Neural cell (in vitro differentiated cells): Measurements from ENCODE around the gene PKNOX1. TPM values are rescaled to one million over a fixed set of nuclear protein-coding genes. Genes with fewer than 3 reads are reported as not detected.

Experiments used
- H2AFZ ChIP-seq: fragments of 200-600, 300-800 bp; sonication (generic), shearing (Covaris generic); 2 replicates; pipeline ENCODE4 v1.6.0; 2014; ENCODE audit warnings: low read depth, mild to moderate bottlenecking, antibody characterized with exemption, low read length, moderate library complexity
- H3F3A ChIP-seq: fragments of 200-600 bp; shearing (Covaris generic); 2 replicates; pipeline ENCODE4 v1.6.1; 2016; ENCODE audit warnings: mild to moderate bottlenecking, moderate library complexity, mixed read lengths, antibody characterized with exemption, low read length; ENCODE audit not compliant: insufficient read depth, poor library complexity, severe bottlenecking
- H3K27ac ChIP-seq: fragments of 200-600, 300-800 bp; sonication (generic), shearing (Covaris generic); 2 replicates; pipeline ENCODE4 v1.5.1; 2014; ENCODE audit warnings: mild to moderate bottlenecking, low read length, moderate library complexity
- H3K27me3 ChIP-seq: fragments of 300-800, 200-600 bp; sonication (generic), shearing (Covaris generic); 2 replicates; pipeline ENCODE4 v1.6.0; 2014; ENCODE audit warnings: mild to moderate bottlenecking, low read depth, low read length, moderate library complexity; ENCODE audit not compliant: insufficient read depth
- H3K36me3 ChIP-seq: fragments of 300-800, 200-600 bp; sonication (generic), shearing (Covaris generic); 2 replicates; pipeline ENCODE4 v1.5.1; 2014; ENCODE audit warnings: mild to moderate bottlenecking, antibody characterized with exemption, low read length, moderate library complexity; ENCODE audit not compliant: insufficient read depth
- H3K4me2 ChIP-seq: fragments of 300-800, 200-600 bp; sonication (generic), shearing (Covaris generic); 2 replicates; pipeline ENCODE4 v1.6.0; 2014; ENCODE audit warnings: mild to moderate bottlenecking, low read length
- H3K4me3 ChIP-seq: fragments of 300-800, 200-600 bp; sonication (generic), shearing (Covaris generic); 2 replicates; pipeline ENCODE4 v1.5.1; 2014; ENCODE audit warnings: mild to moderate bottlenecking, low read length, moderate library complexity
- H3K79me2 ChIP-seq: fragments of 200-600 bp; shearing (Covaris generic); replicated peaks from 2 replicates; pipeline ENCODE4 v1.6.0; 2014; ENCODE audit warnings: mild to moderate bottlenecking, low read length, moderate library complexity; ENCODE audit not compliant: insufficient read depth
- H3K9ac ChIP-seq: fragments of 300-800, 200-600 bp; sonication (generic), shearing (Covaris generic); 2 replicates; pipeline ENCODE4 v1.6.1; 2016; ENCODE audit warnings: mild to moderate bottlenecking, low read length, mixed read lengths
- H3K9me2 ChIP-seq: fragments of 200-600 bp; shearing (Covaris generic); 2 replicates; pipeline ENCODE4 v1.6.1; 2016; ENCODE audit warnings: mild to moderate bottlenecking, low read length, mixed read lengths; ENCODE audit not compliant: insufficient read depth
- H3K9me3 ChIP-seq: fragments of 200-600, 300-800 bp; sonication (generic), shearing (Covaris generic); 2 replicates; pipeline ENCODE4 v1.6.1; 2016; ENCODE audit warnings: mild to moderate bottlenecking, mixed run types, low read length, moderate library complexity, mixed read lengths
- H4K20me1 ChIP-seq: fragments of 200-600 bp; shearing (Covaris generic); 2 replicates; pipeline ENCODE4 v1.6.1; 2016; ENCODE audit warnings: mild to moderate bottlenecking, mixed run types; ENCODE audit not compliant: insufficient read depth
- EP300 ChIP-seq: fragments of 450-650 bp; conservative IDR thresholded peaks from 2 replicates; pipeline ENCODE4 v1.6.1; 2014; ENCODE audit warnings: antibody characterized with exemption, mild to moderate bottlenecking, moderate library complexity; ENCODE audit not compliant: poor library complexity, severe bottlenecking
- EZH2 ChIP-seq: fragments of 200-600, 300-800 bp; shearing (Covaris generic), sonication (generic); IDR thresholded peaks from 2 replicates; pipeline ENCODE4 v1.6.1; 2014; ENCODE audit warnings: antibody characterized with exemption, low read length, borderline replicate concordance, mild to moderate bottlenecking; ENCODE audit not compliant: insufficient read depth, poor library complexity, severe bottlenecking
- MXI1 ChIP-seq: fragments of 450-650 bp; conservative IDR thresholded peaks from 2 replicates; pipeline ENCODE4 v1.6.1; 2014; ENCODE audit warnings: antibody characterized with exemption, mild to moderate bottlenecking; ENCODE audit not compliant: poor library complexity, severe bottlenecking
- POLR2AphosphoS5 ChIP-seq: IDR thresholded peaks from 2 replicates; pipeline ENCODE4 v1.6.1; 2012
- RAD21 ChIP-seq: fragments of 450-650 bp; conservative IDR thresholded peaks from 2 replicates; pipeline ENCODE4 v1.6.1; 2014; ENCODE audit warnings: antibody characterized with exemption, mild to moderate bottlenecking, moderate library complexity
- REST ChIP-seq: IDR thresholded peaks from 2 replicates; pipeline ENCODE4 v1.6.1; 2012; ENCODE audit warnings: borderline replicate concordance
- SMC3 ChIP-seq: fragments of 450-650 bp; conservative IDR thresholded peaks from 2 replicates; pipeline ENCODE4 v1.6.1; 2014; ENCODE audit warnings: antibody characterized with exemption, mild to moderate bottlenecking, moderate library complexity; ENCODE audit not compliant: poor library complexity
- TAF1 ChIP-seq: IDR thresholded peaks from 2 replicates; pipeline ENCODE4 v1.6.1; 2012; ENCODE audit warnings: low read depth
- polyA plus RNA-seq: library from polyadenylated mRNA; depleted of rRNA; stranded (reverse); fragments of >200 nt; gene quantifications from 2 replicates; pipeline ENCODE4 v1.2.3, GENCODE V29; 2014
- TF ChIP-seq, protein P1 (sequence below): fragments of 450-650 bp; IDR thresholded peaks from 2 replicates; pipeline ENCODE4 v1.5.1; 2014; ENCODE audit warnings: antibody characterized with exemption, mild to moderate bottlenecking, moderate library complexity; ENCODE audit not compliant: poor library complexity, severe bottlenecking

Gene PKNOX1
- polyA plus RNA-seq, 1 donor from 2014 or later = 6.9 TPM

GRCh38 chr21:43001316-43001715 lies 27.0 kb downstream of the PKNOX1 start:
- no peak overlapping the region for H3K9ac ChIP-seq
- H3K9me2 ChIP-seq = no peaks in the 10 kb centered on the region
- H4K20me1 ChIP-seq = no peaks in the 10 kb centered on the region
- H3K36me3 ChIP-seq = no peaks in the 10 kb centered on the region
- no peak overlapping the region for H3K4me2 ChIP-seq
- no peaks in the 10 kb centered on the region for H3K79me2 ChIP-seq
- no peak overlapping the region for H3K4me3 ChIP-seq
- H3K27ac ChIP-seq = no peak overlapping the region
- no peaks in the 10 kb centered on the region for H3K9me3 ChIP-seq
- no peaks in the 10 kb centered on the region for H3F3A ChIP-seq
- no peak for TF ChIP-seq TAF1
- TF ChIP-seq EZH2 = no peak
- no peak for TF ChIP-seq SMC3
- TF ChIP-seq, protein P1, sequence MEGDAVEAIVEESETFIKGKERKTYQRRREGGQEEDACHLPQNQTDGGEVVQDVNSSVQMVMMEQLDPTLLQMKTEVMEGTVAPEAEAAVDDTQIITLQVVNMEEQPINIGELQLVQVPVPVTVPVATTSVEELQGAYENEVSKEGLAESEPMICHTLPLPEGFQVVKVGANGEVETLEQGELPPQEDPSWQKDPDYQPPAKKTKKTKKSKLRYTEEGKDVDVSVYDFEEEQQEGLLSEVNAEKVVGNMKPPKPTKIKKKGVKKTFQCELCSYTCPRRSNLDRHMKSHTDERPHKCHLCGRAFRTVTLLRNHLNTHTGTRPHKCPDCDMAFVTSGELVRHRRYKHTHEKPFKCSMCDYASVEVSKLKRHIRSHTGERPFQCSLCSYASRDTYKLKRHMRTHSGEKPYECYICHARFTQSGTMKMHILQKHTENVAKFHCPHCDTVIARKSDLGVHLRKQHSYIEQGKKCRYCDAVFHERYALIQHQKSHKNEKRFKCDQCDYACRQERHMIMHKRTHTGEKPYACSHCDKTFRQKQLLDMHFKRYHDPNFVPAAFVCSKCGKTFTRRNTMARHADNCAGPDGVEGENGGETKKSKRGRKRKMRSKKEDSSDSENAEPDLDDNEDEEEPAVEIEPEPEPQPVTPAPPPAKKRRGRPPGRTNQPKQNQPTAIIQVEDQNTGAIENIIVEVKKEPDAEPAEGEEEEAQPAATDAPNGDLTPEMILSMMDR = no peak
- TF ChIP-seq MXI1 = no peak
- no peak for TF ChIP-seq POLR2AphosphoS5
- TF ChIP-seq EP300 = no peak
- TF ChIP-seq REST = no peak
- no peak for TF ChIP-seq RAD21
- no peaks in the 10 kb centered on the region for H3K27me3 ChIP-seq
- no peak overlapping the region for H2AFZ ChIP-seq

DNA sequence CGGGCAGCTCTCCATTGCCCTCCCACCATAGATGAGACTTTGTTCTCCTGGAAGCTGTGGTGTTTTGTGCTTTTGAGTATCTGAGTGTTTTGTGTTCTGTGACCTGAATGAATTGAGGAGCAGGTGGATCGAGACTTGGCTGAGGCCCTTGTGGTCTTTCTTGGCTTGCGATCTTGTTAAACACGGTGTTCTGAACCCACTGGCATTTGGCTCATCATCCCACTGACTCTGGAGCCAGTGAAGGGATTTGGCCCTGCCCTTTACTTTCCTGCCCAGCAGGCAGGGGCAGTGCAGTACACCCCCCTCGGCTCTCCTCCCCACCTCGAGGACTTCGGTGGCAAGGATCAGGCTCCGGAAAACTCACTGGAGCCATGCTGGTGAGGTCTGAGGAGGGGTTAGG lies 30.6 kb downstream of the PKNOX1 start:
- no peak overlapping the region for H3K4me2 ChIP-seq
- H3K9me2 ChIP-seq = no peaks in the 10 kb centered on the region
- no peaks in the 10 kb centered on the region for H3K79me2 ChIP-seq
- H3K27ac ChIP-seq = no peak overlapping the region
- H3K9ac ChIP-seq = no peak overlapping the region
- no peaks in the 10 kb centered on the region for H4K20me1 ChIP-seq
- no peaks in the 10 kb centered on the region for H3F3A ChIP-seq
- no peaks in the 10 kb centered on the region for H3K9me3 ChIP-seq
- H3K36me3 ChIP-seq = no peaks in the 10 kb centered on the region
- H3K27me3 ChIP-seq = no peaks in the 10 kb centered on the region
- H3K4me3 ChIP-seq = no peak overlapping the region
- no peak overlapping the region for H2AFZ ChIP-seq
- no peak for TF ChIP-seq SMC3
- no peak for TF ChIP-seq EZH2
- no peak for TF ChIP-seq EP300
- no peak for TF ChIP-seq RAD21
- no peak for TF ChIP-seq MXI1
- TF ChIP-seq REST = no peak
- no peak for TF ChIP-seq TAF1
